GM19193 (cell line): Measurements from ENCODE around the gene AKR1A1.

ENCODE experiments used
- POLR2A ChIP-seq: IDR thresholded peaks from 4 replicates; pipeline ENCODE4 v1.6.1; 2011; ENCODE audit not compliant: insufficient read depth, insufficient read length; ENCODE audit errors: extremely low read depth

The AKR1A1 gene

DNA sequence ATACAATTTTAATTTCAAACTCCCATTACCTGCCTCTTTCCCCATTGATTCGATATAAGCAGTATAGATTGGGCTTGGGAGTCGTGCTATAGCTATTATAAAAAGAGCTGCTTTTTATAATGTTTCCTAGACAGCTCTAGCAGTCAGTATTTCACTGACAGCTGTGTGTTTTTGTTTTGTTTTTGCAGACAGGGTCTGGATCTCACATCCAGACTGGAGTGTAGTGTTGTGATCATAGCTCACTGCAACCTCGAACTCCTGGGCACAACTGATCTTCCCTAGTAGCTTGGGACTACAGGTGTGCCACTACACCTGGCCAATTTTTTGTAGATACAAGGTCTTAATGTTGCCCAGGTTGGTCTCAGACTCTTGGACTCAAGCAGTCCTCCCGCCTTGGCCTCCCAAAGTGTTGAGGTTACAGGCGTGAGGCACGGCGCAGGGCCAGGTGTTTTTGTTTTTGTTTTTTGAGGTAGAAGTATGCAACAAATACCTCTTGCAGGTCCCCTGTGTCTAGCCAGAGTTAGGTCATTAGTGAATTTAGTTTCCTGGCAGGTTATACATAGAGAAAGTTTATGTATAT, 35.0 kb downstream of the AKR1A1 start:
- TF ChIP-seq POLR2A: no peak

GRCh38 chr1:45586769-45587168, 36.1 kb downstream of the AKR1A1 start:
- TF ChIP-seq POLR2A: no peak

DNA sequence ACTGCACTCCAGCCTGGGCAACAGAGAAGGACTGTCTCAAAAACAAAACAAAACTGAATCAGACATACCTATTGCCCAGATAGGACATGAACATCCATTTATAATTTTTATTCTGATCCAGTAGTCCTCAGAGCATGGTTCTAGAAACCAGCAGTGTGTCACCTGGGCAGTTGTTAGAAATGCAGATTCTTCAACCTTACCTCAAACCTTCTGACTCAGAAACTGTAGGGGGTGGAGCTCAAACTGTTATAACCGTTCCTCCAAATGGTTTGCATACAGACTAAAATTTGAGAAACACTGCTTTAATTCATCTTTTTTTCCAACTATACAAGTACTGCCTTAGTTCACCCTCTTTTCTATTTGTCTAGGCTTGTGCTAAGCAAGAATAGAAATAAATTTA, 39.2 kb downstream of the AKR1A1 start:
- TF ChIP-seq POLR2A: no peak

DNA sequence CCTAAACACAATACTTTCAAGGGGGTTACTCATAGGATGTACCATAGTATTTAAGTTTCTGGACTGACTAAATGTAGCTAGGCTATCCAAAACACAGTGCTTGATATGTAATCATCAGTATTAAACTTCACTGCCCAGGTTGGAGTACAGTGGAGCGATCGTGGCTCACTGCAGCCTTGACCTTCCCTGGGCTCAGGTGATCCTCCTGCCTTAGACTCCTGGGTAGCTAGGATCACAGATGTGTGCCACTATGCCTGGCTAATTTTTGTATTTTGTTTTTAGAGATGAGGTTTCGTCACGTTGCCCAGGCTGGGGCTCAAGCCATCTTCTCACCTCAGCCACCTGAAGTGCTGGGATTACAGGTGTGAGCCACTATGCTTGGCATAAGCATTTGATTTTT, 43.8 kb downstream of the AKR1A1 start:
- no peak for TF ChIP-seq POLR2A

DNA sequence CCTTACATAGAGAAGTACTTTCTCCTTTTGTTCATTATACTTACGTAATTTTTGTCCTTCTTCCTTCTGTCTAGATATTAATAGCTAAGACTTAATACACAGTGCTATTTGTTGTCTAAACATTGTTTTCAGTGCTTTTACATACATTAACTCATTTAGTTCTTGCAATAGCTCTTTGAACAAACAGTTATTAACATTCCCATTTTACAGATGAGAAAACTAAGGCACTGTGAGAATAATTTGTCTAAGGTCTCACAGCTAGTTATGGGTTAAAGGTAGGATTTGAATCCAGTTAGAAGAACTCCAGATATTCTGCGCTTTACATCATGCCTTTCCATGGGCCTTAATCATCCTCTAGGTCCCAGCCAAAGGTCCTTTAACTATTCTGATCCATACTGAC, 53.6 kb downstream of the AKR1A1 start:
- TF ChIP-seq POLR2A: no peak

DNA sequence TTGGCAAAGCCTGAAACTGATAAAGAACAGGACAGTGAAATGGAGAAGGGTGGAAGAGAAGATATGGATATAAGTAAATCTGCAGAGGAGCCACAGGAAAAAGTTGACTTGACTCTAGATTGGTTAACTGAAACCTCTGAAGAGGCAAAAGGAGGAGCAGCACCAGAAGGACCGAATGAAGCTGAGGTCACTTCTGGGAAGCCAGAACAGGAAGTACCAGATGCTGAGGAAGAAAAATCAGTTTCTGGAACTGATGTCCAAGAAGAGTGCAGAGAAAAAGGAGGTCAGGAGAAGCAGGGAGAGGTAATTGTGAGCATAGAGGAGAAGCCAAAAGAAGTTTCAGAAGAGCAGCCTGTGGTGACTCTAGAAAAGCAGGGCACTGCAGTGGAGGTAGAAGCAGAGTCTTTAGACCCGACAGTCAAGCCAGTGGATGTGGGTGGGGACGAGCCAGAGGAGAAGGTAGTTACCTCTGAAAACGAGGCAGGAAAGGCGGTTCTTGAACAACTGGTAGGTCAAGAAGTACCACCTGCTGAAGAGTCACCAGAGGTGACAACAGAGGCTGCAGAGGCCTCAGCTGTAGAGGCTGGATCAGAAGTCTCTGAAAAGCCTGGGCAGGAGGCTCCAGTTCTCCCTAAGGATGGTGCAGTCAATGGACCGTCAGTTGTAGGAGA, 56.9 kb downstream of the AKR1A1 start:
- no peak for TF ChIP-seq POLR2A

GRCh38 chr1:45608175-45609156, 57.8 kb downstream of the AKR1A1 start:
- no peak for TF ChIP-seq POLR2A

- no peak for TF ChIP-seq POLR2A
Measured at GRCh38 chr1:45610589-45611226, 60.1 kb downstream of the AKR1A1 start.

DNA sequence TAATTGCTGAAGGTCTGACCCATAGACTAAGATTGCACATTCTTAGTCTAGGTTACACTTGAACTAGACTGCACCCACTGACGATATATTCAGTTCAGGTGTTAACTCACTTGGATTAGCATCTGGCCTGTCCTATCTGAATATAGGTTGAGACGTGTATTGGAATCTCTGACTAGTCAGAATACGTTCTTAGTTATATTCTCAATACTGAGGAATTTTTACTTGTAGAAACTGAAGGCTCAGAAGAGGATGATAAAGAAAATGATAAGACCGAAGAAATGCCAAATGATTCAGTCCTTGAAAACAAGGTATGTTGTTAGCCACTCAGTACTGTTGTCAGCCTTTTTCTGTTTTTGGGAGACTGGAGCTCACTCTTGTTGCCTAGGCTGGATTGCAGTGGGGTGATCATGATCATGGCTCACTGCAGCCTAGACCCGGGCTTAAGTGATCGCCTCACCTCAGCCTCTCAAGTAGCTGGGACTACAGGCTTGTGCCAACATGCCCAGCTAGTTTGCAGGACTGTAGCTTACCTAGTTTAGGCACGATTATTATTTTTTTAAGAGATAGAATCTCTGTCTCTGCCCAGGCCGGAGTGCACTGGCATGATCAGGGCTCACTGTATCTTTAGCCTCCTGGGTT, 62.4 kb downstream of the AKR1A1 start:
- no peak for TF ChIP-seq POLR2A

GRCh38 chr1:45615885-45616284, 65.3 kb downstream of the AKR1A1 start:
- TF ChIP-seq POLR2A: no peak

DNA sequence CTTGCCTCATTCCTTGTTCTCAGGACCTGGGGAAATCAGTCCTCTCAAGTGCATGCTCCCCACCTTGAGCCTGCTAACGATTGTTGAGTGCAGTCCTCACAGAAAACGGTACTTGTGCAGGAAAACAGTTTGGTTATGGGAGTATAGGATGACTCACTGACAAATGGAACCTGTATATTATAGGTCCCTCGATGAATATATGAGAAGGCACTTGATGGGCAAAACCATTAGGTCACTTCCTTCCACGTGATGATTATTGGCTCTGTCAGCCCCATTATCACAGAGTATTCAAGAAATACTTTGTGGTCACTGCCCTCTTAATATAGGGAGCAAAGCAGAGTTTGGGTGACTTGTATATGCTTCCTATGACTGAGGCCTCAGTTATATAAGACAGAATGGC, 67.0 kb downstream of the AKR1A1 start:
- no peak for TF ChIP-seq POLR2A

- no peak for TF ChIP-seq POLR2A
Measured at GRCh38 chr1:45619149-45619921, 68.7 kb downstream of the AKR1A1 start.
